ENCODE measurements around the gene TACC3. TPM values are rescaled to one million over a fixed set of nuclear protein-coding genes. Genes with fewer than 3 reads are reported as not detected.

TACC3 gene
- total RNA-seq, 4 donors from 2014 or later = 5.9 to 175 (median 23.1) TPM

DNA sequence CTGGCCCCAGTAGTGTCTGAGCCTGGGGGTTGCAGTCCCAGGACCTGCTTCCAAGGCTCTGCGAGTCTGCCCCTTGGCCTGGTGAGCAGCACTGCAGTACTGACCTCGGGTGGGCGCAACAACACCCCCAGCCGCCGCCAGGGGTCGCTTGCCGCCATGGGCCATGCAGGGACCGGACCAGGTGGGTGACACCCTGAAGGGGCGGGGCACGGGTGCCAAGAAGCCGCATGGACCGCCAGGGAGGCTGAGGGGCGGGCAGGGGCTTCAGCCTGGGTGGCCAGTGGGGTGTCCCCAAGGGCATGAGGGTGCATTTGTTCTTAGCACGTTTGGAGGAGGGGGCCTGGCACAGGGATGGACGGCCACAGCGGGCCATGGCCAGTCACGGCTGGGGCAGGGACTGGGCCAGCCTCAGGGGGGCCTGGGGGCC lies 25.0 kb downstream of the TACC3 start:
- Histone ChIP-seq H3K4me1 (peaks cover 0 to 5% (median 2%) of the 10 kb centered on the region in 4 donors), H3K36me3 (peaks cover 0 to 2% (median 0%) of the 10 kb centered on the region in 4 donors), H3K27ac (no peak overlapping the region), H3K9me3 (no peaks in the 10 kb centered on the region), H3K4me3 (no peak overlapping the region), H3K27me3 (peaks cover 5% of the 10 kb centered on the region)
- DNase-seq = peak; percentile 74
- in situ Hi-C loops (cut with MboI; ENCODE audit: low pct_ligation_motif_present in 1 of 4, low pct_unique_long_range_greater_than_20kb in 1 of 4, low sequenced_read_pairs in 3 of 4) (loop anchor here in 1 of 4 donors (10.0 kb wide), 2 partner anchors 69 to 159 kb away; no protein-coding TSS in a partner anchor), intact Hi-C loops (cut with DNase I; ENCODE audit: low total_unique reads) (loop anchor here (5.0 kb wide), 2 partner anchors 66 to 151 kb away; no protein-coding TSS in a partner anchor)
- TF ChIP-seq POLR2A (IDR thresholded peaks at IDR 0.05) (no peak), CTCF (IDR thresholded peaks at IDR 0.05) (peak; percentile 65 to 88 (median 80)), EP300 (IDR thresholded peaks at IDR 0.05; ENCODE audit: low read depth) (no peak)
- 18% methylated on average over 10 of the region's 17 CpGs; no CpG with 5 or more reads in 1 of the 2 donors for WGBS, 2 donors (ENCODE audit: low coverage in 1 of 2)

- no peaks in the 10 kb centered on the region for H3K9me3 ChIP-seq
- no peak overlapping the region for H3K27ac ChIP-seq
Observed at GRCh38 chr4:1746919-1747602, 25.7 kb downstream of the TACC3 start.

GRCh38 chr4:1747603-1747967 lies 26.3 kb downstream of the TACC3 start:
- DNase-seq = no peak
- no peak overlapping the region for H3K4me3 ChIP-seq
- peaks cover 5% of the 10 kb centered on the region for H3K27me3 ChIP-seq
- H3K4me1 ChIP-seq = peaks cover 0 to 16% (median 8%) of the 10 kb centered on the region in 4 donors
- no peaks in the 10 kb centered on the region for H3K9me3 ChIP-seq
- no peak for TF ChIP-seq POLR2A (IDR thresholded peaks at IDR 0.05)
- no peak for TF ChIP-seq POLR2AphosphoS5 (IDR thresholded peaks at IDR 0.05)
- TF ChIP-seq EP300 (IDR thresholded peaks at IDR 0.05; ENCODE audit: low read depth) = no peak
- no peak for TF ChIP-seq CTCF (IDR thresholded peaks at IDR 0.05)
- 76% methylated on average over 10 of the region's 16 CpGs; no CpG with 5 or more reads in 1 of the 2 donors for WGBS, 2 donors (ENCODE audit: low coverage in 1 of 2)
- no peak overlapping the region for H3K27ac ChIP-seq
- intact Hi-C loops (cut with DNase I; ENCODE audit: low total_unique reads) (loop anchor here (5.0 kb wide), 2 partner anchors 65 to 150 kb away; no protein-coding TSS in a partner anchor), in situ Hi-C loops (cut with MboI; ENCODE audit: low pct_ligation_motif_present in 1 of 4, low pct_unique_long_range_greater_than_20kb in 1 of 4, low sequenced_read_pairs in 3 of 4) (loop anchor here in 1 of 4 donors (10.0 kb wide), 2 partner anchors 67 to 157 kb away; no protein-coding TSS in a partner anchor)
- no peaks in the 10 kb centered on the region for H3K36me3 ChIP-seq

More at GRCh38 chr4:1746919-1747602, 25.7 kb downstream of the TACC3 start:
- no peaks in the 10 kb centered on the region for H3K36me3 ChIP-seq
- intact Hi-C loops (cut with DNase I; ENCODE audit: low total_unique reads) = loop anchor here (5.0 kb wide), 2 partner anchors 65 to 150 kb away; no protein-coding TSS in a partner anchor
- 50% methylated on average over 27 of the region's 33 CpGs; no CpG with 5 or more reads in 1 of the 2 donors for WGBS, 2 donors (ENCODE audit: low coverage in 1 of 2)
- no peak for DNase-seq
- peaks cover 5% of the 10 kb centered on the region for H3K27me3 ChIP-seq
- TF ChIP-seq EP300 (IDR thresholded peaks at IDR 0.05; ENCODE audit: low read depth) (no peak), CTCF (IDR thresholded peaks at IDR 0.05) (no peak), POLR2A (IDR thresholded peaks at IDR 0.05) (no peak), POLR2AphosphoS5 (IDR thresholded peaks at IDR 0.05) (no peak)
- in situ Hi-C loops (cut with MboI; ENCODE audit: low pct_ligation_motif_present in 1 of 4, low pct_unique_long_range_greater_than_20kb in 1 of 4, low sequenced_read_pairs in 3 of 4) = loop anchor here in 1 of 4 donors (10.0 kb wide), 2 partner anchors 68 to 158 kb away; no protein-coding TSS in a partner anchor
- H3K4me1 ChIP-seq = peaks cover 0 to 10% (median 4%) of the 10 kb centered on the region in 4 donors
- H3K4me3 ChIP-seq = no peak overlapping the region

- WGBS, 2 donors (ENCODE audit: low coverage in 1 of 2) = 5% methylated on average over 27 of the region's 29 CpGs; no CpG with 5 or more reads in 1 of the 2 donors
- in situ Hi-C loops (cut with MboI; ENCODE audit: low pct_ligation_motif_present in 1 of 4, low pct_unique_long_range_greater_than_20kb in 1 of 4, low sequenced_read_pairs in 3 of 4) (loop anchor here in 1 of 4 donors (10.0 kb wide), 2 partner anchors 66 to 156 kb away; no protein-coding TSS in a partner anchor), intact Hi-C loops (cut with DNase I; ENCODE audit: low total_unique reads) (loop anchor here (5.0 kb wide), 2 partner anchors 64 to 149 kb away; no protein-coding TSS in a partner anchor)
- Histone ChIP-seq H3K27ac (no peak overlapping the region), H3K27me3 (peaks cover 5% of the 10 kb centered on the region), H3K4me1 (peaks cover 0 to 22% (median 12%) of the 10 kb centered on the region in 4 donors), H3K4me3 (no peak overlapping the region), H3K36me3 (no peaks in the 10 kb centered on the region), H3K9me3 (no peaks in the 10 kb centered on the region)
- DNase-seq = peak; percentile 81
- TF ChIP-seq POLR2AphosphoS5 (IDR thresholded peaks at IDR 0.05) (no peak), CTCF (IDR thresholded peaks at IDR 0.05) (peak; percentile 70 to 84 (median 79)), POLR2A (IDR thresholded peaks at IDR 0.05) (no peak), EP300 (IDR thresholded peaks at IDR 0.05; ENCODE audit: low read depth) (no peak)
Observed at GRCh38 chr4:1748465-1748995, 27.2 kb downstream of the TACC3 start.
